Caco-2 (cell line): ENCODE results near the gene C19orf25. TPM values are rescaled to one million over a fixed set of nuclear protein-coding genes. Genes with fewer than 3 reads are reported as not detected.

Experiments
- BruUV-seq: library from RNA; stranded (reverse); fragments of 400-500 nt; replicated peaks from 2 replicates; lab custom pipeline; 2021; lab: Mats Ljungman, UMichigan
- CTCF ChIA-PET: fragments of 300-600 bp; sonication (Branson Sonifier 250); formaldehyde crosslinking; loops from one replicate; lab custom pipeline; 2022; ENCODE audit warnings: antibody characterized with exemption; lab: Charles Lee
- POLR2A ChIA-PET: fragments of 300-600 bp; sonication (Branson Sonifier 250); formaldehyde crosslinking; loops from one replicate; lab custom pipeline; 2022; ENCODE audit warnings: antibody characterized with exemption; lab: Charles Lee
- DNase-seq, 2 experiments: peaks; one replicate each; pipeline versions ENCODE4 v3.0.0 to v3.0.0-alpha.2; 2020 to 2022
- H3K27me3 ChIP-seq: replicated peaks from 2 replicates; pipeline ENCODE4 v1.6.0; 2011; ENCODE audit warnings: low read length; ENCODE audit not compliant: control insufficient read depth, insufficient read depth
- H3K36me3 ChIP-seq: 2 replicates; pipeline ENCODE4 v1.5.1; 2011; ENCODE audit warnings: low read length; ENCODE audit not compliant: control insufficient read depth, insufficient read depth
- H3K4me1 ChIP-seq: fragments of 250-450 bp; sonication (Bioruptor Pico); 2 replicates; pipeline ENCODE4 v1.5.1; 2020; ENCODE audit warnings: mild to moderate bottlenecking
- H3K4me3 ChIP-seq: 2 replicates; pipeline ENCODE4 v1.5.1; 2011; ENCODE audit warnings: low read depth, mild to moderate bottlenecking, control low read depth, low read length
- H3K9me3 ChIP-seq: fragments of 250-450 bp; sonication (Bioruptor Pico); 2 replicates; pipeline ENCODE4 v1.5.1; 2020; ENCODE audit warnings: mild to moderate bottlenecking, moderate library complexity
- H3K27ac Mint-ChIP-seq: one replicate; pipeline ENCODE4 v1.8.0; 2022; ENCODE audit warnings: mixed read lengths; ENCODE audit not compliant: unreplicated experiment
- H3K27me3 Mint-ChIP-seq: one replicate; pipeline ENCODE4 v1.8.0; 2022; ENCODE audit warnings: mixed read lengths; ENCODE audit not compliant: insufficient read depth, unreplicated experiment
- H3K36me3 Mint-ChIP-seq: one replicate; pipeline ENCODE4 v1.8.0; 2022; ENCODE audit warnings: mild to moderate bottlenecking, mixed read lengths; ENCODE audit not compliant: insufficient read depth, unreplicated experiment
- H3K4me1 Mint-ChIP-seq: one replicate; pipeline ENCODE4 v1.8.0; 2022; ENCODE audit warnings: low read depth, mixed read lengths; ENCODE audit not compliant: unreplicated experiment
- H3K4me3 Mint-ChIP-seq: one replicate; pipeline ENCODE4 v1.8.0; 2022; ENCODE audit warnings: mild to moderate bottlenecking, moderate library complexity, mixed read lengths; ENCODE audit not compliant: unreplicated experiment
- H3K9me3 Mint-ChIP-seq: one replicate; pipeline ENCODE4 v1.8.0; 2022; ENCODE audit warnings: mixed read lengths; ENCODE audit not compliant: unreplicated experiment
- intact Hi-C: fragments of 100-400 bp; cut with micrococcal nuclease; formaldehyde crosslinking; loops from one replicate; pipeline ENCODE4 v1.10.0; 2022; ENCODE audit not compliant: unreplicated experiment
- total RNA-seq: library from RNA; stranded (reverse); gene quantifications from 2 replicates; pipeline ENCODE4 v1.2.3, GENCODE V29; 2022
- TF ChIP-seq, protein P1 (sequence below), 2 experiments: fragments of 200-600 bp in 1 of 2; IDR thresholded peaks; 1 replicate in 1 of 2; 2 replicates in 1 of 2; pipeline versions ENCODE4 v1.5.1 to v1.8.0; 2011 to 2022; ENCODE audit warnings: antibody characterized with exemption in 1 of 2, control low read depth in 1 of 2, inconsistent platforms in 1 of 2, low read depth in 1 of 2, low read length in 1 of 2, mild to moderate bottlenecking in 1 of 2, moderate library complexity in 1 of 2; ENCODE audit not compliant: insufficient read depth in 1 of 2, severe bottlenecking in 1 of 2, unreplicated experiment in 1 of 2

C19orf25 gene
- total RNA-seq, 1 experiment from 2014 or later = 41.9 TPM

GRCh38 chr19:1509602-1510441 is 30.8 kb upstream of the C19orf25 start:
- CTCF ChIA-PET = no interaction called here
- peaks cover 34% of the 10 kb centered on the region for H3K4me1 ChIP-seq
- Mint-ChIP-seq H3K27ac (peak overlapping the region; percentile 40), H3K27me3 (no peaks in the 10 kb centered on the region), H3K4me1 (peaks cover 12% of the 10 kb centered on the region), H3K9me3 (no peaks in the 10 kb centered on the region), H3K4me3 (peak overlapping the region; percentile 32), H3K36me3 (peaks cover 36% of the 10 kb centered on the region)
- H3K9me3 ChIP-seq = no peaks in the 10 kb centered on the region
- intact Hi-C loops = loop anchor here (2.0 kb wide), 1 partner anchor 39 kb away; no protein-coding TSS in a partner anchor
- POLR2A ChIA-PET = no interaction called here
- H3K27me3 ChIP-seq = no peaks in the 10 kb centered on the region
- peaks cover 1% of the 10 kb centered on the region; the same call in 1 of the 2 replicates for H3K36me3 ChIP-seq
- H3K4me3 ChIP-seq = no peak overlapping the region
- TF ChIP-seq, protein P1, sequence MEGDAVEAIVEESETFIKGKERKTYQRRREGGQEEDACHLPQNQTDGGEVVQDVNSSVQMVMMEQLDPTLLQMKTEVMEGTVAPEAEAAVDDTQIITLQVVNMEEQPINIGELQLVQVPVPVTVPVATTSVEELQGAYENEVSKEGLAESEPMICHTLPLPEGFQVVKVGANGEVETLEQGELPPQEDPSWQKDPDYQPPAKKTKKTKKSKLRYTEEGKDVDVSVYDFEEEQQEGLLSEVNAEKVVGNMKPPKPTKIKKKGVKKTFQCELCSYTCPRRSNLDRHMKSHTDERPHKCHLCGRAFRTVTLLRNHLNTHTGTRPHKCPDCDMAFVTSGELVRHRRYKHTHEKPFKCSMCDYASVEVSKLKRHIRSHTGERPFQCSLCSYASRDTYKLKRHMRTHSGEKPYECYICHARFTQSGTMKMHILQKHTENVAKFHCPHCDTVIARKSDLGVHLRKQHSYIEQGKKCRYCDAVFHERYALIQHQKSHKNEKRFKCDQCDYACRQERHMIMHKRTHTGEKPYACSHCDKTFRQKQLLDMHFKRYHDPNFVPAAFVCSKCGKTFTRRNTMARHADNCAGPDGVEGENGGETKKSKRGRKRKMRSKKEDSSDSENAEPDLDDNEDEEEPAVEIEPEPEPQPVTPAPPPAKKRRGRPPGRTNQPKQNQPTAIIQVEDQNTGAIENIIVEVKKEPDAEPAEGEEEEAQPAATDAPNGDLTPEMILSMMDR (IDR thresholded peaks at IDR 0.05; ENCODE audit: insufficient read depth in 1 of 2, low read depth in 1 of 2, low read length in 1 of 2, severe bottlenecking in 1 of 2, unreplicated experiment in 1 of 2) = no peak
- no TSS peak for BruUV-seq
- peak in 1 of 2 experiments; percentile 30 for DNase-seq

DNA sequence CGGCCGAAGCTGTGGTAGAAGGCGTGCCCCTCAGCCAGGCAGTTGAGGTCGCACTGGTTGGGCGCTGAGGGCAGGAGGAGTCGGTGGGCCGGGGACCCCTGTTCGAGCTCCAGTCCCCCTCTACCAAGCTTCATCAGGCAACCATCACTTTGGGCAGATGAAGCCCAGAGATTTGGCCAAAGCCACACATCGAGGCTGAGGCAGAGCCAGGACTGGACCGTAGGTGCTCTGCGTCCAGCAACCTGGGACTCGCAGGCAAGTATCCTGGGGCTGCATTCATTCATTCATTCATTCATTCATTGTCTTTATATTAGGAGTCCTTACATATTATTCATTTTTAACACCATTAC is 29.5 kb upstream of the C19orf25 start:
- no peaks in the 10 kb centered on the region for H3K9me3 ChIP-seq
- no peaks in the 10 kb centered on the region for H3K27me3 ChIP-seq
- peaks cover 12% of the 10 kb centered on the region for H3K4me1 Mint-ChIP-seq
- ChIA-PET POLR2A (no interaction called here), CTCF (no interaction called here)
- no TSS peak for BruUV-seq
- no peak overlapping the region for H3K27ac Mint-ChIP-seq
- H3K36me3 Mint-ChIP-seq = peaks cover 37% of the 10 kb centered on the region
- peak overlapping the region; percentile 24 for H3K4me3 ChIP-seq
- intact Hi-C loops = loop anchor here (2.0 kb wide), 1 partner anchor 38 kb away; no protein-coding TSS in a partner anchor
- H3K9me3 Mint-ChIP-seq = no peaks in the 10 kb centered on the region
- TF ChIP-seq, protein P1 (IDR thresholded peaks at IDR 0.05; ENCODE audit: insufficient read depth in 1 of 2, low read depth in 1 of 2, low read length in 1 of 2, severe bottlenecking in 1 of 2, unreplicated experiment in 1 of 2) = no peak
- peak overlapping the region; percentile 94 for H3K4me3 Mint-ChIP-seq
- H3K27me3 Mint-ChIP-seq = no peaks in the 10 kb centered on the region
- DNase-seq = no peak
- peaks cover 34% of the 10 kb centered on the region for H3K4me1 ChIP-seq
- peaks cover 1% of the 10 kb centered on the region; the same call in 1 of the 2 replicates for H3K36me3 ChIP-seq

- Mint-ChIP-seq H3K4me3 (peak overlapping the region; percentile 94), H3K4me1 (peaks cover 12% of the 10 kb centered on the region), H3K36me3 (peaks cover 37% of the 10 kb centered on the region), H3K27me3 (no peaks in the 10 kb centered on the region), H3K9me3 (no peaks in the 10 kb centered on the region), H3K27ac (peak overlapping the region; percentile 96)
- intact Hi-C loops = loop anchor here (2.0 kb wide), 1 partner anchor 37 kb away; no protein-coding TSS in a partner anchor
- peak; percentile 93 to 95 for DNase-seq
- H3K36me3 ChIP-seq = peaks cover 1% of the 10 kb centered on the region; the same call in 1 of the 2 replicates
- H3K9me3 ChIP-seq = no peaks in the 10 kb centered on the region
- peak overlapping the region; percentile 39 for H3K4me3 ChIP-seq
- TF ChIP-seq, protein P1 (IDR thresholded peaks at IDR 0.05; ENCODE audit: insufficient read depth in 1 of 2, low read depth in 1 of 2, low read length in 1 of 2, severe bottlenecking in 1 of 2, unreplicated experiment in 1 of 2) = no peak
- BruUV-seq = no TSS peak
- CTCF ChIA-PET = no interaction called here
- H3K4me1 ChIP-seq = peaks cover 34% of the 10 kb centered on the region
- H3K27me3 ChIP-seq = no peaks in the 10 kb centered on the region
- POLR2A ChIA-PET = no interaction called here
These were observed 28.9 kb upstream of the C19orf25 start for GRCh38 chr19:1507763-1508506.
